ENCODE measurements around the gene CD8B2.

CD8B2 gene

DNA sequence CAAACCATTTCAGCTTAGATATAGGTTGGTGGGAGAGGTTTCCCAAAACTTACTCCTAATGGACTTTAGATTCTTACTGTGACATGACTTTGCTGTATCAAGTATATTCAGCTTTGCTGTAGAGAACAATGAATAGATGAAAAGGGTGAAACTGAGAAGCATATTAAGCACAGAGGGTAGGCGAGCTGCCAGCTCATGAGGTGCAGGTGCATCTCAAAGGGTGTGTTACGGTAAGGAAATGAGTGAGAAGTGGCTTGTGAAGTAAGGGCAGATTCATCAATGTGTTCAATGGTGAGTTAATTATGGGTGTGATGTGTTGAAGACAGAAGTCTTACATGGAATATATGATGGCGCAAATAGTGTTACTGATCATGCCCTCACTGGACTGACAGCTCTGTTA, 49.3 kb downstream of the CD8B2 start:
- no peak overlapping the region for H3K4me3 ChIP-seq (replicated peaks; ENCODE audit: low read depth, low read length)
- no peak for TF ChIP-seq CTCF (IDR thresholded peaks at IDR 0.05; ENCODE audit: low read length, missing control alignments)
- no peak for DNase-seq (ENCODE audit: low read depth)

- DNase-seq (ENCODE audit: low read depth), result no peak
- no peak overlapping the region for H3K4me3 ChIP-seq (replicated peaks; ENCODE audit: low read depth, low read length)
- TF ChIP-seq CTCF (IDR thresholded peaks at IDR 0.05; ENCODE audit: low read length, missing control alignments), result no peak
Measured at GRCh38 chr2:106537047-106537446, 49.9 kb downstream of the CD8B2 start.

DNA sequence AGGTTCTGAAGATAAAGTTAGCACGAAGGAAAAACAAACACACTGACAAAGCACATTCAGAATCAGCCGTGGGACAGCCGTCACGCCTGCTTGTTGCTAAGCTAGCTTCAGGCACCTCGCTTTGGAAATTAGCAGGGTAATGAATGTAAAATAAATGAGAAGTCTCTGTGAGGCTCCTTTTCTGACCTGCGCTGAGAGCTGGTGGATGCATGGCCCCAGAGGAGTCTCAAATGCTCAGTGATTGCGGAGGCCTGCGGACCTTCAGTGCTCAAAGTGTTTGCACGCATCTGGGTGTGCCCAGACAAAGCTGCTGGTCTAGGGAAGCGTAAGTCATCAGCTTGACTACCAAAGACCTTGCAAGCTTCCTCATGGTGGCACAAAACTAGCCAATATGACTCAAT, 50.6 kb downstream of the CD8B2 start:
- no peak overlapping the region for H3K4me3 ChIP-seq (replicated peaks; ENCODE audit: low read depth, low read length)
- no peak for TF ChIP-seq CTCF (IDR thresholded peaks at IDR 0.05; ENCODE audit: low read length, missing control alignments)
- DNase-seq (ENCODE audit: low read depth), result no peak

DNA sequence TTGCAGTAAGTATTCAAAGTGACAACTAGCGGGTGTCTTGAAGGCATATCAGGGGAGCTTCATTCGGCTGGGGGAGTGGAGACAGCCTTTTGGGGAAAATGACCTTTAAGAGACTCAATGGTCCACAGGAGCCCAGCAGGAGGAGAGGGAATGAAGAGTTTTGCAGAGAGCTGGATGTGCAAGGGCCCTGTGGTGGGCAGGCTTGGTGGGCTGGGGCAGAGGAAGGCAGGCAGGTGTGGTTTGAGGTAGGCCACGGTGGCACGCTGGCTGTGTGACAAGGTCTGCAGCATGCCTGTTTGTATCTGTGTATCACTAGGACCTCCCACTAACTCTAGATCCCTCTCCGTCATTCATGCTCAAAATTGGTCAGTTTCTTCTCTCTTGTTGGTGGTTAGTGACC, 53.7 kb downstream of the CD8B2 start:
- no peak overlapping the region for H3K4me3 ChIP-seq (replicated peaks; ENCODE audit: low read depth, low read length)
- no peak for TF ChIP-seq CTCF (IDR thresholded peaks at IDR 0.05; ENCODE audit: low read length, missing control alignments)
- no peak for DNase-seq (ENCODE audit: low read depth)

DNA sequence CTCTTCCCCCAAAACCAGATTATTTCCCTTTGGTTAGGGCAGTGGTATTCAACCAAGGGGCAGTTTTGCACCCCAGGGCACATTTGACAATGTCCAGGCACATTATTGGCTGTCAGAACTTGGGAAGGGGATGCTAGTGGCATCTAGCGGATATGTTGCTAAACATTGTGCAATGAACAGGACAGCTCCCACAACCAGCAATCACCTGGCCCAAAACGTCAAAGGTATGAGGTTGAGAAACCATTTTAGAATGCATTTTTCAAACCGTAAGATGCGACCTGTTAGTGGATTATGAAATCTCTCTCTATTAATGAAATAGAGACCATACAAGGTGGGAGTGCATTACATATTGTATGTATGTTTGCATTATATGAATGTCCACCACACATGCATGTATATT, 54.2 kb downstream of the CD8B2 start:
- DNase-seq (ENCODE audit: low read depth), result no peak
- no peak for TF ChIP-seq CTCF (IDR thresholded peaks at IDR 0.05; ENCODE audit: low read length, missing control alignments)
- H3K4me3 ChIP-seq (replicated peaks; ENCODE audit: low read depth, low read length), result no peak overlapping the region

DNA sequence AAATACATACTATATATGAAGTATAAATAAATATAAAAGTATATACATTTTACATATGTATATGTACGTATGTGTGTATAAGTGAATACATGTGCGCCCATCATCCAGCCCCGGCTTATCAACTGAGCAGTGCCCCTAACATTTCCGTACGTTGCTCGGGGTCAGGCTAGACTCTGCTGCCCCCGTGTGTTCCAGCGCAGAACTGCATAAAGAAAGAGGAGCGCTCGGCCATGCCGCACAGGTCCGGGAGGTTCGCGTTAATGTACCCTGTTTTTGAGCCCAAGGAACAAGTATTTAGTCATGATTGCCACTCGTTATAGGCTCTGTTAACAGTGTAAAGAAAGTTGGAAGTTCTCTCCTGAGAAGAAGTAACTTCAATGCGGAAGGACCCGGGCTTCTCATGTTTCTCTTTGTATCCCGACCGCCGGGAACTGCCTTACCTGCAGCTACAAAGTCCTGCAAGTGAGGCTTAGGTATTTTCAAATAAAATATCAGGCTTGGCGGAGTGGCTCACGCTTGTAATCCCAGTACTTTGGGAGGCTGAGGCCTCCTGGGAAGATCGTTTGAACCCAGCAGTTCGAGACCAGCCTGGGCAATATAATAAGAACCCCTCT, 55.7 kb downstream of the CD8B2 start:
- TF ChIP-seq CTCF (IDR thresholded peaks at IDR 0.05; ENCODE audit: low read length, missing control alignments), result peak; percentile 87
- DNase-seq (ENCODE audit: low read depth), result peak; percentile 53
- H3K4me3 ChIP-seq (replicated peaks; ENCODE audit: low read depth, low read length), result no peak overlapping the region

DNA sequence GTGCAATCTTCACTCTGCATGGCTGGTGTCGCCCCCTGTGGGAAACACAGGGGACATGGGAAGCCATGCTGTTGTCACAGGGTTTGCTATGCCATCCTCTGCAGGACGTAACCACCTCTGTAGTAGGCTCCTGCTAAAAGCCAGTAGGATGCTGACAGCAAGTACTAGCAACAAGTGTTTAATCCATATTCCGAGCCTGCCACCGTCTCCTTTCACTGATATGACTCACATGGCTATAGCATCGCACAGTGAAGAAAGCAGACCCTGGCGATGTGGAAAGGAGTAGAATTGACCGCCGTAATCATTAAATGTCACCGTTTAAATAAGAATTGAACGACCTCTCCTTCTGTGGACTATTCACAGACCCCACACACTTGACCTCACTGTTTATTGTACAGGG, 57.8 kb downstream of the CD8B2 start:
- no peak for TF ChIP-seq CTCF (IDR thresholded peaks at IDR 0.05; ENCODE audit: low read length, missing control alignments)
- no peak for DNase-seq (ENCODE audit: low read depth)
- no peak overlapping the region for H3K4me3 ChIP-seq (replicated peaks; ENCODE audit: low read depth, low read length)
